IMR-90 (cell line): ENCODE data around the gene TMEM131. TPM values are rescaled to one million over a fixed set of nuclear protein-coding genes. Genes with fewer than 3 reads are reported as not detected.

Experiments used
- ATAC-seq: fragments of 200-7000 bp; cut with Tn5 transposase; 2 replicates; pipeline ENCODE4 v1.9.1; 2020; ENCODE audit warnings: low read depth, mild to moderate bottlenecking, moderate library complexity
- BruUV-seq: library from RNA; stranded (reverse); fragments of 400-500 nt; replicated peaks from 2 replicates; lab custom pipeline; 2021; lab: Mats Ljungman, UMichigan
- CTCF ChIA-PET: fragments of 300-600 bp; formaldehyde crosslinking; extraction: SDS; loops from one replicate; lab custom pipeline; 2021; ENCODE audit warnings: antibody characterized with exemption; lab: Yijun Ruan, JAX
- POLR2A ChIA-PET: fragments of 300-600 bp; sonication (Branson Sonifier 250); formaldehyde crosslinking; loops from one replicate; lab custom pipeline; 2022; ENCODE audit warnings: antibody characterized with exemption; ENCODE audit not compliant: unreplicated experiment; lab: Charles Lee
- DNase-seq: peaks from one replicate; pipeline ENCODE4 v3.0.0; 2013
- H2AFZ ChIP-seq: replicated peaks from 2 replicates; pipeline ENCODE3; 2013; ENCODE audit warnings: low read length, mild to moderate bottlenecking; ENCODE audit not compliant: poor library complexity
- H2AK5ac ChIP-seq: 2 replicates; pipeline ENCODE4 v1.6.1; 2013; ENCODE audit warnings: low read depth, low read length, inconsistent platforms
- H2AK9ac ChIP-seq: replicated peaks from 2 replicates; pipeline ENCODE3; 2013; ENCODE audit warnings: mild to moderate bottlenecking, low read depth, low read length, moderate library complexity; ENCODE audit not compliant: poor library complexity
- H2BK120ac ChIP-seq: 2 replicates; pipeline ENCODE4 v1.6.1; 2013; ENCODE audit warnings: low read depth, low read length, inconsistent platforms
- H2BK15ac ChIP-seq: 3 replicates; pipeline ENCODE4 v1.6.1; 2013; ENCODE audit warnings: low read depth, low read length, inconsistent platforms
- H2BK20ac ChIP-seq: 2 replicates; pipeline ENCODE4 v1.6.1; 2013; ENCODE audit warnings: low read depth, mild to moderate bottlenecking, inconsistent platforms, low read length, moderate library complexity
- H2BK5ac ChIP-seq: 2 replicates; pipeline ENCODE4 v1.6.1; 2013; ENCODE audit warnings: mild to moderate bottlenecking, low read depth, low read length, inconsistent platforms; ENCODE audit not compliant: poor library complexity, severe bottlenecking
- H3K14ac ChIP-seq: replicated peaks from 2 replicates; pipeline ENCODE4 v1.6.1; 2013; ENCODE audit warnings: low read depth, low read length, inconsistent platforms
- H3K18ac ChIP-seq: 2 replicates; pipeline ENCODE4 v1.6.1; 2013; ENCODE audit warnings: low read depth, low read length, control low read depth
- H3K23ac ChIP-seq: 2 replicates; pipeline ENCODE4 v1.6.1; 2013; ENCODE audit warnings: low read depth, low read length, inconsistent platforms
- H3K27ac ChIP-seq: 2 replicates; pipeline ENCODE4 v1.5.1; 2013; ENCODE audit warnings: mild to moderate bottlenecking, control low read depth, low read length; ENCODE audit not compliant: insufficient read depth
- H3K27me3 ChIP-seq: 2 replicates; pipeline ENCODE4 v1.6.1; 2013; ENCODE audit warnings: low read length; ENCODE audit not compliant: control insufficient read depth, insufficient read depth
- H3K36me3 ChIP-seq: 2 replicates; pipeline ENCODE4 v1.6.1; 2013; ENCODE audit warnings: low read length, mixed read lengths; ENCODE audit not compliant: control insufficient read depth, insufficient read depth
- H3K4ac ChIP-seq: 2 replicates; pipeline ENCODE4 v1.6.1; 2013; ENCODE audit warnings: low read depth, low read length, inconsistent platforms
- H3K4me1 ChIP-seq: 2 replicates; pipeline ENCODE4 v1.6.1; 2013; ENCODE audit warnings: low read length, mixed read lengths; ENCODE audit not compliant: control insufficient read depth, insufficient read depth
- H3K4me2 ChIP-seq: 2 replicates; pipeline ENCODE4 v1.6.1; 2013; ENCODE audit warnings: low read depth, mild to moderate bottlenecking, control low read depth, low read length, moderate library complexity
- H3K4me3 ChIP-seq: 2 replicates; pipeline ENCODE4 v1.5.1; 2013; ENCODE audit warnings: low read depth, mild to moderate bottlenecking, control low read depth, low read length, moderate library complexity; ENCODE audit not compliant: insufficient read depth
- H3K56ac ChIP-seq: 2 replicates; pipeline ENCODE4 v1.6.1; 2013; ENCODE audit warnings: low read length, inconsistent platforms; ENCODE audit not compliant: insufficient read depth; ENCODE audit errors: extremely low read depth
- H3K79me1 ChIP-seq, 2 experiments: 2 replicates each; pipeline ENCODE4 v1.6.1; 2013; ENCODE audit warnings: low read length in 2 of 2, inconsistent platforms in 1 of 2, low read depth in 1 of 2
- H3K9ac ChIP-seq: 2 replicates; pipeline ENCODE4 v1.6.1; 2013; ENCODE audit warnings: low read depth, low read length, control low read depth
- H3K9me1 ChIP-seq: 2 replicates; pipeline ENCODE4 v1.6.1; 2013; ENCODE audit warnings: low read length, inconsistent platforms; ENCODE audit not compliant: insufficient read depth
- H3K9me3 ChIP-seq: 2 replicates; pipeline ENCODE4 v1.6.1; 2013; ENCODE audit warnings: low read length; ENCODE audit not compliant: control insufficient read depth, insufficient read depth
- H4K20me1 ChIP-seq: 2 replicates; pipeline ENCODE4 v1.6.1; 2013; ENCODE audit warnings: low read length, inconsistent platforms; ENCODE audit not compliant: insufficient read depth
- H4K5ac ChIP-seq: 2 replicates; pipeline ENCODE4 v1.6.1; 2013; ENCODE audit warnings: mild to moderate bottlenecking, low read depth, low read length, control low read depth
- H4K8ac ChIP-seq, 2 experiments: 2 replicates each; pipeline ENCODE4 v1.6.1; 2013; ENCODE audit warnings: low read depth in 2 of 2, low read length in 2 of 2, control low read depth in 1 of 2, inconsistent platforms in 1 of 2
- H4K91ac ChIP-seq: 2 replicates; pipeline ENCODE4 v1.6.1; 2013; ENCODE audit warnings: low read depth, low read length, inconsistent platforms; ENCODE audit not compliant: insufficient read depth
- CHD1 ChIP-seq: IDR thresholded peaks from 2 replicates; pipeline ENCODE4 v1.6.1; 2012; ENCODE audit warnings: low read depth, low read length, improper control_type of control experiment
- WGBS, 2 experiments: methylation state at CpG; one replicate each; pipeline versions ENCODE4 v1.1.5 to v1.1.7; 2013; ENCODE audit warnings: missing lambda C conversion rate in 2 of 2; ENCODE audit not compliant: insufficient read length in 1 of 2; ENCODE audit errors: extremely low coverage in 2 of 2; 5-methylcytosine and 5-hydroxymethylcytosine counted together
- dilution Hi-C: fragments of 300-500 bp; cut with HindIII; formaldehyde crosslinking; loops from one replicate; pipeline ENCODE4 v1.14.3; 2018; ENCODE audit warnings: low sequenced_read_pairs; ENCODE audit not compliant: unreplicated experiment
- in situ Hi-C: fragments of 300-500 bp; cut with MboI; formaldehyde crosslinking; loops from 3 replicates; pipeline ENCODE4 v1.14.3; 2019; ENCODE audit warnings: low sequenced_read_pairs, inconsistent platforms, mixed read lengths
- intact Hi-C: fragments of 100-400 bp; cut with micrococcal nuclease; formaldehyde crosslinking; loops from 2 replicates; pipeline ENCODE4 v1.10.0; 2022
- polyA plus RNA-seq, 3 experiments: library from polyadenylated mRNA; depleted of rRNA; stranded (reverse); fragments of >200 nt; gene quantifications; 2 replicates each; pipeline ENCODE4 v1.2.3, GENCODE V29; 2012; ENCODE audit warnings: low replicate concordance in 1 of 3
- total RNA-seq: library from RNA; depleted of rRNA; stranded (reverse); fragments of >200 nt; gene quantifications from 2 replicates; pipeline ENCODE4 v1.2.3, GENCODE V29; 2012

The TMEM131 gene
- total and polyA plus RNA-seq, 2 of the 4 experiments (the other 2 are of a cell fraction) = 13.3 to 14.0 TPM

DNA sequence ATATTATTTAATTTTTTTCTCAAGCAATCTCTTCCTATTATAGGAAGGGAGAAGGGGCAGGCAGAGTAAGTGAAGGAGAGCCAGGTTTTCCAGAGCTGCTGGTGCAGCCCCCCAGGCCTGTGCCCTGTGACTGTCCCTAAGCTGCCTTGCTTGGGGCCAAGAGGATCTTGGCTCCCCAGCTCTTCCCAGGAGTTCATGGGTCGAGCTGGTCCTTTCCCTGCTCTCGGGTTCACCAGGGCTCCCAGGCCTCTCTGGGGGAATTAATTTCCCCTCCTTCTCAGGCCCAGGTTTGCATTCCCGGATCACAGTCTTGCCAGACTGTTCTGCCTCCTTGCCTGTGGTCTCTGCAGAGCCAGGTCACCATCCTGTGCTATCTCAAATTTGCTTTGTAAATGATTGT is 12.7 kb upstream of the TMEM131 start:
- DNase-seq (no peak), ATAC-seq (no peak)
- Histone ChIP-seq H3K27me3 (no peaks in the 10 kb centered on the region), H2AK9ac (no peak overlapping the region), H2BK120ac (no peak overlapping the region), H4K8ac (no peak overlapping the region), H3K36me3 (no peaks in the 10 kb centered on the region), H4K20me1 (no peaks in the 10 kb centered on the region), H3K4me2 (no peak overlapping the region), H4K5ac (no peak overlapping the region), H3K14ac (no peak overlapping the region), H3K27ac (no peak overlapping the region), H3K23ac (no peak overlapping the region), H2BK5ac (no peak overlapping the region), H2AFZ (no peak overlapping the region), H3K9me1 (no peaks in the 10 kb centered on the region), H3K9me3 (no peaks in the 10 kb centered on the region), H2AK5ac (no peak overlapping the region), H3K9ac (no peak overlapping the region), H3K4me1 (peaks cover 2% of the 10 kb centered on the region; the same call in 1 of the 2 replicates), H3K79me1 (no peaks in the 10 kb centered on the region), H3K18ac (no peak overlapping the region), H3K4ac (no peak overlapping the region), H3K56ac (no peak overlapping the region), H4K91ac (no peak overlapping the region), H2BK15ac (no peak overlapping the region), H3K4me3 (no peak overlapping the region), H2BK20ac (no peak overlapping the region)
- ChIA-PET POLR2A (no interaction called here), CTCF (no interaction called here)
- in situ Hi-C loops (no loop called here), intact Hi-C loops (no loop called here), dilution Hi-C loops (no loop called here)
- TF ChIP-seq CHD1 = no peak
- WGBS, 2 experiments = no CpG with 5 or more reads among the region's 3 CpGs
- no TSS peak for BruUV-seq
